Camera-type eye (tissue), 1 donor: ENCODE data around the gene LLGL1. TPM values are rescaled to one million over a fixed set of nuclear protein-coding genes. Genes with fewer than 3 reads are reported as not detected.

Experiments used
- total RNA-seq: library from RNA; depleted of rRNA; stranded (reverse); fragments of >200 nt; gene quantifications from one replicate; pipeline ENCODE4 v1.2.3, GENCODE V29; 2014

The LLGL1 gene
- 52.7 TPM for total RNA-seq

DNA sequence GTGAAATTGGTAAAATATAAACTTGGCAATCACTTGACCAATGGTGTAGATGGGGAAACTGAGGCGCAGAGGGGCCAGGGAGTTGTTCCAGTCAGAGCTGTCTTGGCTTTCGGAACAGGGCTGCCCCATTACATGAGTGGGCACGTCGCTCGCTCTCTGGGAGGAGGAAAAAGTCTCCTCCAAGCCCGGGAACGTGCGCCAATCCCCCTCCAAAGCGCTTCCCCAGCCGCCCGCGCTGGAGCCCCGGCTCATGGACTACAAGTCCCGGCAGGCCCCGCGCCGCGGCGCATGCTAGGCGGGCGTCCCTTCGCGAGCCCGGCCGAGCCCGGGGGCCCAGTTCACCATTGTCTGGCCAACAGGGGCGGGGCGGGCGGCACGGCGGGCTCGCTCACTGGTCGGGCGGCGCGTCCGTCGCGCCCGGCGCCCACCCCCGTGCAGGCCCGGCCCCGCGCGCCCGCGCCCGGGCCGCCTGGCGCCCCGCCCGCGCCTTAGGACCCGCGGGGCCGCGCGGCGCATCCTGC, at the start of gene LLGL1:
LLGL1 (plus strand) TSS at position 515 of the 521 bp plus-strand sequence. CDS start 48 bp downstream, outside the sequence.

DNA sequence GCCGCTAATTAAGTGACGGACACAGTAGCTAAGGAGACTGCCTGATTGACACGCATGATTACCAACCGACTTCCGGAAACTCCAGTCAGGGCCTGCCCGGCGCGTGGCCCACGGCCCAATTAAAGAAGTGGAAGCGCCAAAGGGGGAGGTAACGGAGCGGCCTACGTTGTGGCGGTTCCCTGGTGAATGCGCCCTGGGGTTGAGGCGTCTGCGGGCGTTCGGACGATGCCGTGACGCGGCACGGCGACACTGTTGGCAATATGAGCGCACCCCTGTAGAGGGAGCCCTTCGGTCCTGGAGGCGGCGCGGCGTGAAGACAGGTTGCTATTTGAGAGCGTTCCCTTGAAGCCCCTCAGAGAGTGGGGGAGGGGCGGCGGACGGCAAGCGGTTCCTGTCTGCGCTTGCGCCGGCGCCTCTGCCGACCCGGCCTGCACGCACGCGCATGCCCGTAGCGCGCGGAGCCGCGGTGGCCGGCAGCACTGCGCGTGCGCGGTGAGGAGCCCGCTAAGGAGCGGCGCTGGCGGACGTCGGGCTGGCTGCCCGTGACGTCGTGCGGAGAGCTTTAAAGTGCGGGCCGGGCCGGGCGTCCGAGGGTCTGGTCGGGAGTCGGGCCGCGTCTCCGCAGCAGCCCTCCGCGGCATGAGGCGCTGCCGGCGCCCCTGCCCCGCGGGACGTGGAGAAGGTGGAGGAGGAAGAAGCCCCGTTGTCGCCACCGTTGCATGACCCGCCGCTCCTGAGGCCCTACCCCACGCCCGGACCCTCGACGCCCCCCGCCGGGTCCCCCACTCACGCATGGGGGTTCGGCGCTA, 41.9 kb upstream of the LLGL1 start, which contains the start of gene ALKBH5:
ALKBH5 (plus strand) TSS at position 495 of the 809 bp plus-strand sequence. CDS start 416 bp downstream, outside the sequence.

DNA sequence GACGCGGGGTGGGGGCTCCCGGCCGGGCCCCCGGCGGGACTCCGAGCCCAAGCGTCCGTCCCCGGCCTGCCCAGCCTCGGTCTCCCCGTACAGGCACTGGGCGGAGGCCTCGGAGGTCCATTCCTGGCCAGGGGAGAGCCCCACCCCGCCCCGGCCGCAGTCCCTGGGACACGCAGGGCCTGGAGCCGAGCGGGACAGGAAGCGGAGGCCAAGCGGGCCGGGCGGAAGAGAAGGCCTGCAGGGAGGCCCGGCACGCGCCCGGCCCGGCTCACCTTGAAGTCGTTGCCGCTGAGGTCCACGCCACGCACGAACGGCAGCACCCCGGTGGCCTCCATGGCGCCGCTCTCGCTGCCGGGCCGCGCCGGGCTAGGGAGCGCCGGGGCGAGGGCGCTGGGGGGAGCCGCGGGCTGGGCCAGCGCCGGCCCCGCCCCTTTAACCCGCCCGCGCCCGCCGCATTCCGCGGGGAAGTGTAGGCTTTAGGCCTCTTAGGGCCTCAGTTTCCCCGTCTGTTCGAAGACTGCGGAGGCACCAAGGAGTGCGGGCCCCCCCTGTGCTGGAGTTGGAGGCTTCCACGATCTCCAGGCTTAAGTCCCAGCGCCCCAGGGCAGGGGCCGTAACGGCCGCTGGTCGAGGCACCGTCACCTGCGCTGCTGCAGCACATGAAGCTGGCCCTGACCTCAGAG, 33.1 kb downstream of the LLGL1 start, which contains the start of gene FLII:
FLII (minus strand) TSS at position 383 of the 683 bp plus-strand sequence; CDS start at position 335, 48 bp downstream.

DNA sequence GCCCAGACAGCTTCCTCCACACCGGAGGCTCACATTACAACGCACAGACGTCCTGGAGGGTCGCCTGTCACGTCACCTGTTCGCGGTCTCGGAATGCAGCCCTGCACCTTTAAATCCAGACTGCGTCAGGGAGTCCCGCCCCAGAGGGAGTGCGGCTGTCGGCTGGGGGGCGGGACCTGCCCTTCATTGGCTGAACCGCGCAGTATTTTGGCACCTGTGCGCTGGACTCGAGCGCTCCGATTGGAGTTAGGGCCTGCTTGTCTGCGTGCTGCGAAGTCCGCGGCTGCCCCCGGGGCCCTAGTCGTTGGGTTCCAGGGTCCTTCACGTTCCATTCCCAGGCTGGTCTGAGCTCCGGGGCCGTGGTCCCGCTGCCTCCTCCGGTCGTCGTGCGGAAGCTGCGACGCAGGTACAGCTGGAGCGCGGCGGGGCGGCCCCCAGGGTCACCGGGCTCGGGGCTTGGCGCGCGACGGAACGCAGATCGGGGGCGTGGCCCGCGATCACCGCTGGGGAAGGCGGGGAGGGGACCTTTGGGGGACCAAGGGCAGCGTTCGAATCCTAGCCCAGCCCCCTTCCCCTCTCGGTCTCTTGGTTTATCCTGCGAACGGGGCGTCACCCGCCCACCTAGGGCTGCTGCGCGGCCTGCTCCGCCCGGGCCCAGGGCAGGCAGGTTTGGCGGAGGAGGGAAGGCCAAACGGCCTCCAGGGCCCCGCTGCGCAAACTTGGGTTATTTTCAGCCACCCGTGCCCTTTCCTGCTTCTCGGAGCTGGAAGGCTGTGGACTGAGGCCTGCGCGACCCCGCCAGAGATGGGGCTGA, 35.1 kb downstream of the LLGL1 start, which contains the start of gene MIEF2:
MIEF2 (plus strand) TSS at position 331 of the 814 bp plus-strand sequence. CDS start 2,059 bp downstream, outside the sequence.

Other genes starting within 250 kb of the LLGL1 start
- 31.6 TPM for gene ATPAF2, start 186.5 kb upstream of the LLGL1 start, total RNA-seq
- gene GID4, start 186.2 kb upstream of the LLGL1 start, total RNA-seq, result 10.7 TPM
- 36.7 TPM for gene DRG2, start 137.7 kb upstream of the LLGL1 start, total RNA-seq
- 1.4 TPM for gene MYO15A, start 116.9 kb upstream of the LLGL1 start, total RNA-seq
- 115 TPM for gene ALKBH5, start 41.8 kb upstream of the LLGL1 start, total RNA-seq
- 113 TPM for gene FLII, start 33.1 kb downstream of the LLGL1 start, total RNA-seq
- 46.4 TPM for gene MIEF2, start 35.0 kb downstream of the LLGL1 start, total RNA-seq
- gene TOP3A, start 89.4 kb downstream of the LLGL1 start, total RNA-seq, result 62.1 TPM
- 21.5 TPM for gene SMCR8, start 89.7 kb downstream of the LLGL1 start, total RNA-seq
- gene SHMT1, start 137.9 kb downstream of the LLGL1 start, total RNA-seq, result 40.2 TPM
- gene EVPLL, start 152.1 kb downstream of the LLGL1 start, total RNA-seq, result 0.33 TPM